ENCODE data around the gene SIX2. TPM values are rescaled to one million over a fixed set of nuclear protein-coding genes. Genes with fewer than 3 reads are reported as not detected.

SIX2 gene
- total RNA-seq, 2 experiments from 2014 or later = not detected

DNA sequence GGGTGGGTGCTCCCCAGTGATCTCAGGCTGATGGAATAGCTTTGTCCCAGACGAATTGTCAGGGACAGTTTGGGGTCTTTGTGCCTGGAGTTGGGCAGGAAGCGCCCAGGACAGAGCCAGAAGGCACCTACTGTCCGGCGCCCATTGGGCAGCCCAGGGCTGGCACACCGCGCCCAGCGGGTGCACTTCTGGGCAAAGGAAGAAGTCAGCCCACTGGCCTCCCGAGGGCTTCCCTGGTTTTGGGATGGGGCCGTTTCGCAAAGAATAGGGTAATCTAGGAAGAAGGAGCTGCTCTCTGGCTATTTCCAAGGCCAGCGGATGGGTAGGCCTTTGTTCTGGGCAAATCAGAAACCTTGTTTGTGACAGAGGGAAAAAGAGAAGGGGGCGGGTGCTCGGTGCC is 3.5 kb upstream of the SIX2 start:
- H3K4me1 Mint-ChIP-seq = peaks cover 8% of the 10 kb centered on the region
- DNase-seq (no peak), ATAC-seq (ENCODE audit: low read depth) (no peak)
- no peaks in the 10 kb centered on the region for H3K9me3 Mint-ChIP-seq
- no peak overlapping the region for H3K27ac Mint-ChIP-seq
- POLR2A ChIA-PET = interaction anchor here (0.6 kb wide), 1 partner anchor 136 kb away, joined by 3 read pairs; no protein-coding TSS in a partner anchor
- peaks cover 82% of the 10 kb centered on the region for H3K27me3 Mint-ChIP-seq
- H3K36me3 Mint-ChIP-seq = no peaks in the 10 kb centered on the region
- H3K4me3 Mint-ChIP-seq = peak overlapping the region; percentile 19

DNA sequence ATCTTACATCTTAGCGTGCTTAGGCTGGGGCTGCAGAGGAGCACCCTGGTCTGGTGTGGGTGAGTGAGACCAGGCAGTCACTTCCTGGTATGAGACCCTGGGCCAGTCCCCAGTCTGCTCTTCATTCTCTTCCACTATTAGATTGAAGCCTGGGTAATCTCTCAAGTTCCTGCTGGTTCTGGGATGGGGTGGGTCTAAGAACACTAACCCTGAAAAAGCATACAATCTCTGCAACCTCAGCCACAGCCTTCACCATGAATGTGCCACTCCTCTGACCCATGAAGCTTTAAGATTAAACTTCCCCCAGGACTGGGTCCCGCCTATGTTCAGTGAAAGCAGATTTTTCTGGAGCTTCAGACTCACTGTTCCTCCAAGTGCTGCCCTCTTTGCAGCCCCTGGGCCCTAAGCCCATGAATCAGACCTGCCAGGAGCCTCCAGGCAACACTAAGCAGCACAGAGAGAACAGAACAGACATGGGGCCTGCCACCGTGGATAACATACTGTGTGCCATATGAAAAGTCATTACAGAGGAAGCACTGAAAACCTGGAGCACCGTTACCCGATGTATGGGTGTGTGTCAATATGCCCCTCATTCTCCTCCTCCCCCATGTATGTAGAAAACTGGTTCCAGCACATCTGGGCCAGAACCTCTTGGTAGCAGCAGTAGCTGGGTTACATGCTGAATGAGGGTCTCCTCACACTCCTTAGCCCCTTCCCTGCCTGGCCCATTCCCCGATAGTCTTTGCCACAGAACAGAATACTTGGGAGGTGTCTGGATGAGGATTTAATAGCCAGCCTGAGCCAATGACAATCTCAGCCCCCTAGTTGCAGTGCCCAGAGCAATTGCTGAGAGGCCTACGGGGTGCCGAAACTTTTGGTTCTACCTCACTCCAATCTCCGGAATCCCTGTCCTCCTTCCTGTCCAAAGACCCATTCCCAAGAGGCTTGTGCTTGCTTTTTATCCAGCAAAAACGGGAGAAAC is 2.7 kb upstream of the SIX2 start:
- POLR2A ChIA-PET = no interaction called here
- Mint-ChIP-seq H3K4me1 (peaks cover 8% of the 10 kb centered on the region), H3K36me3 (no peaks in the 10 kb centered on the region), H3K9me3 (no peaks in the 10 kb centered on the region), H3K27me3 (peaks cover 85% of the 10 kb centered on the region), H3K4me3 (no peak overlapping the region), H3K27ac (no peak overlapping the region)
- DNase-seq (no peak), ATAC-seq (ENCODE audit: low read depth) (no peak)

DNA sequence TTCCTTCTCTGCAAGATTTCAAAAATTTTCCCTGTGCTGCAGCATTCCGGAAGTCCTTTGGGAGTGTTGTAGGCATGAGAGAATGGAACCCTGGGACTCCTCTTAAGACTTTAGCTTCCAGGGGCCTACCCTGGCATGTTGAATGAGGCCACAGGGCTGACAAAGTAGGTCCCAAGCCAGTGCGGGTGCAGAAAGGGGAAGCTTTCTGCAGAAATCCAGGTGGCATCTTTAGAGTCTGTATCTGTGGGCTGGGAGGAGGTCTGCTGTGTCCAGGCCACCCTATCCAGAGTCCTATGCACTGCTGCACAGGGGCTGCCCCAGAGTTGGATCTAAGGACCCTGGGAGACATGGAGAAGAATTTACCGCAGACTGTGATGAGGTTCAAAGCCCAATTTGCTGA is 1.9 kb upstream of the SIX2 start:
- POLR2A ChIA-PET = no interaction called here
- ATAC-seq (ENCODE audit: low read depth) (no peak), DNase-seq (no peak)
- peaks cover 84% of the 10 kb centered on the region for H3K27me3 Mint-ChIP-seq
- no peaks in the 10 kb centered on the region for H3K36me3 Mint-ChIP-seq
- H3K4me1 Mint-ChIP-seq = peaks cover 11% of the 10 kb centered on the region
- H3K27ac Mint-ChIP-seq = no peak overlapping the region
- H3K4me3 Mint-ChIP-seq = no peak overlapping the region
- no peaks in the 10 kb centered on the region for H3K9me3 Mint-ChIP-seq

DNA sequence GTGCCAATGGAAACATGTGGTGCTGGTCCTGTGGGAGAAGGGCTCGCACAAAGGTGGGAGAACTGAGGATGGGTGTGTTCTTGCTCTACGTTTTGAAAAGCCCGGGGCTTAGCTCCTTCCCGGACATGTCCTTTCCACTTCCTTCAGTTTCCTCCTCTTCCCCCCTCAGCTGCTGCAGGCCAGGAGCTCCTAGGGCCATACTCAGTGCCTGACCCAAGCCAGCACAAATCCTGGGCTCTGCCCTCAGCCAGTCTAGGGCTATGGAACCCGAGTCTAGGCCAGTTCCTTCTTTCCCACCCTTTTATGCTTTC is 1.4 kb upstream of the SIX2 start:
- Mint-ChIP-seq H3K4me1 (peaks cover 11% of the 10 kb centered on the region), H3K36me3 (no peaks in the 10 kb centered on the region), H3K9me3 (no peaks in the 10 kb centered on the region), H3K27ac (peak overlapping the region; percentile 38), H3K27me3 (peaks cover 83% of the 10 kb centered on the region), H3K4me3 (no peak overlapping the region)
- no peak for DNase-seq
- POLR2A ChIA-PET = no interaction called here
- ATAC-seq (ENCODE audit: low read depth) = no peak

DNA sequence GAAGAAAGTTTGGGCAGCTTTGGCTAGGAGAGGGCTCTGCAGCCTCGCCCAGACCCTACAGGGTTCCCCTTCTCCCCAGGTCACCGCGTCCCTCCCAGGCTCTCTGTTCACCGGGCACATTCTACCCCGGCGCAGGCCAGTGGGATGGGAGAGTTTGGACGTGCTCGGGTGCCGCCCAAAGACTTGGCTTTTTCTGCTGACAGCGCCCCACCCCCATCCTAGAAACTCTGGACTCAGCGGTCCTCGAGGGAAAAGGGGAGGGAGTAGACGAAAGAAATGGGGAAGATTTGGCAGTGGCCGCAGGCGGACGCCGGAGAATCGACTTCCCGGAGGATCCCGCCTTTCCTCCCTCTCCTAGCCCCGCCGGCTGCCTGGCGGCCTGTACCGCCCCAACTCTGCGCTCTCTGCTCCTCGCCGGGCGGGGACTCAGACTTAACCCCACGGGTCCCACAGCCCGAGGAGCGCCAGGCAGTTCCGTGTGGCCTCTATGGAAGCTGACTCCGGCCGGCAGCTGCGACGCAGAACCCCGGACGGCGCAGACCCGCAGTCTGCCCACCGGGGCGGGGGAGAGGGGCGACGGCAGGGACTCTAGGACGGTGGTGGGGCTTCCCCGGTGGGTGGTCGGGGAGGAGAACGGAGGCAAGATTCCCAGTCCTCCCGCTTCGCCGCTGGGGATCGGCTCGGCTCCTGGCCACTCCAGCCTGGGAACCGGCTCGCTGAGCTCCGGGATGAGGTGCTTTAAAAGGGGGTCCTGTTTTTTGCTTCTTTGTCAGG is 863 bp upstream of the SIX2 start:
- peak; percentile 34 for DNase-seq
- Mint-ChIP-seq H3K4me1 (peaks cover 14% of the 10 kb centered on the region), H3K36me3 (no peaks in the 10 kb centered on the region), H3K9me3 (no peaks in the 10 kb centered on the region), H3K27ac (peak overlapping the region; percentile 38), H3K27me3 (peaks cover 83% of the 10 kb centered on the region), H3K4me3 (peak overlapping the region; percentile 83)
- ATAC-seq (ENCODE audit: low read depth) = no peak
- POLR2A ChIA-PET = interaction anchor here (1.1 kb wide), 1 partner anchor 54 kb away, joined by 3 read pairs; no protein-coding TSS in a partner anchor

DNA sequence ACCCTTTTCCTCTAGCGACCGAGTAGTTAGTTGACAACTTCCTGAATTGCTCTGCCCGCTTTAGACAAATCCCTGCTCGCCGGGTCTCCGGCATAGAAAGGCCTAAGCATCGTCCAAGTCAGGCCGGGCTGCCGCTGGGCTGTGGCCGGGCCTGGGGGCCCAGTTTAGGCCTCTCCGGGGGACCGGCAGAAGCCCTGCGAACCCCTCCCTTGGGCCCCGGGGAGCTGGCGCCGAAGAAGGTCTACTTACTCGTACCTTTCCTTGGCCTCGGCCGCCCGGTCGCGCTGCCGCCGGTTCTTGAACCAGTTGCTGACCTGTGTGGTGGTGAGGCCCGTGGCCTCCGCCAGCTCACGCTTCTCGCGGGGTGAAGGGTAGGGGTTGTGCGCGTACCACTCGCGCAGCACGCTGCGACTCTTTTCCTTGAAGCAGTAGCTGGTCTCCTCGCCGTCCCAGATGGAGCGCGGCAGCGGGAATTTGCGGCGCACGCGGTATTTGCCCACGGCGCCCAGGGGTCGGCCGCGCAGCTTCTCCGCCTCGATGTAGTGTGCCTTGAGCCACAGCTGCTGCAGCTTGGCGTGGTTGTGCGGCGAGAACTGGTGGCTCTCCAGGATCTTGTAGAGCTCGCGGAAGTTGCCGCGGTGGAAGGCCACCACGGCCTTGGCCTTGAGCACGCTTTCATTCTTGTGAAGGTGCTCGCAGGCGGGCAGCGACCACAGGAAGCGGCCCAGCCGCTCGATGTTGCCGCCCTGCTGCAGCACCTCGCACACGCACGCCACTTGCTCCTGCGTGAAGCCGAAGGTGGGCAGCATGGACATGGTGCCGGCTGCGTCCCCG is 739 bp downstream of the SIX2 start:
- peak; percentile 59 for DNase-seq
- Mint-ChIP-seq H3K36me3 (no peaks in the 10 kb centered on the region), H3K4me1 (peaks cover 15% of the 10 kb centered on the region), H3K9me3 (no peaks in the 10 kb centered on the region), H3K27ac (no peak overlapping the region), H3K4me3 (peak overlapping the region; percentile 69), H3K27me3 (peaks cover 89% of the 10 kb centered on the region)
- POLR2A ChIA-PET = interaction anchor here (1.1 kb wide), 1 partner anchor 52 kb away, joined by 3 read pairs; no protein-coding TSS in a partner anchor
- ATAC-seq (ENCODE audit: low read depth) = peak; percentile 62

DNA sequence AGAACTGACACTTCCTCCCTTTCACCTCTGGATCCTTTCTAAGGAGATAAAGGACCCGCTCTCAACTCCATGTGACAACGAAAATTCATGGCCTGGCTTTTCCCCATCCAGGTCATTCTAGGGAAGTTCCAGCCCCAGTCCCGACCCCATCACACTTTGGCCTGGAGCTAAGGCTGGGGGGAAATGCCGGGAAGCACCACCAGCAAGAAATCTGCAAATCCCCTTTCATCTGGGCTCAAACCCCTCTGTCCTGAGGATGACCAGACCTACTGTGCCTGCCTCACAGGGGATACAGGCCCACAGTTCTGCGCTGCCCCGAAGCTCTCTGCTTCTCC is 1.3 kb downstream of the SIX2 start:
- peak overlapping the region; percentile 25 for H3K4me3 Mint-ChIP-seq
- H3K36me3 Mint-ChIP-seq = no peaks in the 10 kb centered on the region

DNA sequence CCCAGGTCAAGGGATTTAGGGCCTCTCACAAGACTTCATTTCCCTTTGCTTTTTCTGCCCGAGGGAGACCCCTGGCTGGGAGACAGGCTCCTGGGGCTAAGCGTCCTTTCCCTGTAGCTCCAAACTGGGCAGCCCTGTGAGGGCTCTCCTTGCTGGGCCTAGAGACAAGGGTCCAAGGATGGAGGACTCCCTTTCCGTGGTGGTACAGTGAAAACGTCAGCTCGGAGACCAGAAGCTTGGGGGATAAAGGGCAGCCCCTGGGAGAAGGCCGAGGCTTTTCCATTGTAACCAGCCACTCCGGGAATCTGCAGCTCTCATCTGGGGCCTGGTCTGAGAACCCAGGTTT is 2.3 kb downstream of the SIX2 start:
- Mint-ChIP-seq H3K4me1 (peaks cover 15% of the 10 kb centered on the region), H3K27me3 (peaks cover 90% of the 10 kb centered on the region), H3K36me3 (no peaks in the 10 kb centered on the region), H3K27ac (no peak overlapping the region), H3K4me3 (no peak overlapping the region), H3K9me3 (no peaks in the 10 kb centered on the region)
- DNase-seq (no peak), ATAC-seq (ENCODE audit: low read depth) (no peak)
- POLR2A ChIA-PET = no interaction called here

More for the DNA sequence above, 1.3 kb downstream of the SIX2 start:
- no peak for ATAC-seq (ENCODE audit: low read depth)
- peaks cover 94% of the 10 kb centered on the region for H3K27me3 Mint-ChIP-seq
- no peaks in the 10 kb centered on the region for H3K9me3 Mint-ChIP-seq
- H3K27ac Mint-ChIP-seq = no peak overlapping the region
- POLR2A ChIA-PET = no interaction called here
- H3K4me1 Mint-ChIP-seq = peaks cover 15% of the 10 kb centered on the region
- no peak for DNase-seq

DNA sequence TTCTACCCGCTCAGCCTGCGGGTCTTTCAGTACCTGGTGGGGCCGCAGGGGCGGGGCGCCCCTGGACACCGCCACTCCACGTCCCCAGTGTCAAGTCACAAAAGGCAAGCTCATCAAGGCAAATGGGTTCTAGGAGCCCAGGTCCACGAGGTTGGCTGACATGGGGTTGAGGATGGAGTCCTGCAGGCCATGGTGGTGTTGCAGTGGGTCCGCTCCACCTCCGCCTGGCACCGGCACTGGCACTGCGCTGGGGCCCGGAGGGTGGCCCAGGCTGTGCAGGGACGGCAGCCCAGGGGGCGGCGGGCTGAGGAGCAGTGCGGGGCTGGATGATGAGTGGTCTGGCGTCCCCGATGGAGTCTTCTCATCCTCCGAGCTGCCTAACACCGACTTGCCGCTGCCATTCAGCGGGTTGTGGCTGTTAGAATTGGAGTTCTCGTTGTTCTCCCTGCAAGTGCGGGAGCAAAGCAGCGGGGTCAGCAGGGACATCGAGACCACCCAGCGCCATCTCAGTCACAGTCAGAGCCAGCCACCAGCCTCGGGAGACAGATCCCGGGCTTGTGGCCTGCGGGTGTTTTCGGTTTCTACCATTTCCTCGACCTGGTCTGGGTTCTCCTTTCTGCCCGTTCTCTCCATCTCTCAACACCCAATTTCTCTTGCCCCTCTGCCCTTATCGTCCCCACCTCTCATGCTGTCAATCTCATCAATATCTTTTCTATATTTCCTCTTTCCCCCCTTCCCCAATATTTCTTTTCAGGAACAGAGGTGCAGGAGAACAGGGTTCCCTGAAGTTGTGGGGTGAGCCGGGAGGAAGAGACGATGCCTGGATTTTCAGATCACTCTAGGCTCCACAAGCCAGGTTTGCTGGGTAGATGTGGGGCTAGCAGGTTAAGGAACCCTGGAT is 3.0 kb downstream of the SIX2 start:
- Mint-ChIP-seq H3K27me3 (peaks cover 90% of the 10 kb centered on the region), H3K4me1 (peaks cover 15% of the 10 kb centered on the region), H3K27ac (no peak overlapping the region), H3K36me3 (no peaks in the 10 kb centered on the region), H3K9me3 (no peaks in the 10 kb centered on the region), H3K4me3 (peak overlapping the region; percentile 32)
- POLR2A ChIA-PET = no interaction called here
- DNase-seq (no peak), ATAC-seq (ENCODE audit: low read depth) (no peak)

DNA sequence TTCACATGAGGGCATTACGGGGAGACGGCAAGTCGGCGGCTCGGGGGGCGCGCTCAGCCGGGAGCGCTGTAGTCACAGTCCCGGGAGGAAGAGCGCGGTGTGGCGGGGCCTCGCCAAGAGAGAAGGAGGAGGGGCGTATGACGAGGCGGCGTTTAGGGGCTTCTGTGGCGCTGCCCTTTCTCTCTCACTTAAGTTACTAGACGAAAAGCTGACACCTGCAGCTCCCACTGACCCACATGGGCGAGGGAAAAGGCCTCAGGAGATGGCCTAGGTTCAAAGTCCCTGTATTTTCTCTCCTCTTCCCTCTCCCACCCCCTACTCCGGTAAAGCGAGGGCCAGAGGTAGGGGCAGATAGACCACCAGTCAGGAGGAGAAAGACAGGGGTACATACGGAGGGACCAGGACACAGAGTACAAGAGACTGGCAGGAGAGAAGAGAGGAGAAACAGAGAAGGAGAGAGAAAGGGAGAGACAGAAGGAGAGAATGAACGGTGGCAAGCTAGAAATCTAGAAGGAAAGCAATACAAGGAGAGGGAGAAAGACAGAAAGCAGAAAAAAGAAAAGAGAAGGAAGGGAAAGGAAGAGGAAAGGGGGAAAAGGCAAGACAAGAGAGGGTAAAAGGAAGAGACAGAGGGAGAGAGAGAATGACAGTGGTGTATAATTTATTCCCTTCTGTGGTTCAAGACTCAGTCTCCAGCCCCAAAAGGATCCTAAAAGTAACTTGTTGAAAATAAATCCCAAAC is 3.8 kb downstream of the SIX2 start:
- ATAC-seq (ENCODE audit: low read depth) = no peak
- no peak overlapping the region for H3K4me3 Mint-ChIP-seq
- peaks cover 89% of the 10 kb centered on the region for H3K27me3 Mint-ChIP-seq
- no peak overlapping the region for H3K27ac Mint-ChIP-seq
- POLR2A ChIA-PET = no interaction called here
- no peak for DNase-seq
- peaks cover 15% of the 10 kb centered on the region for H3K4me1 Mint-ChIP-seq
- no peaks in the 10 kb centered on the region for H3K9me3 Mint-ChIP-seq
- no peaks in the 10 kb centered on the region for H3K36me3 Mint-ChIP-seq

DNA sequence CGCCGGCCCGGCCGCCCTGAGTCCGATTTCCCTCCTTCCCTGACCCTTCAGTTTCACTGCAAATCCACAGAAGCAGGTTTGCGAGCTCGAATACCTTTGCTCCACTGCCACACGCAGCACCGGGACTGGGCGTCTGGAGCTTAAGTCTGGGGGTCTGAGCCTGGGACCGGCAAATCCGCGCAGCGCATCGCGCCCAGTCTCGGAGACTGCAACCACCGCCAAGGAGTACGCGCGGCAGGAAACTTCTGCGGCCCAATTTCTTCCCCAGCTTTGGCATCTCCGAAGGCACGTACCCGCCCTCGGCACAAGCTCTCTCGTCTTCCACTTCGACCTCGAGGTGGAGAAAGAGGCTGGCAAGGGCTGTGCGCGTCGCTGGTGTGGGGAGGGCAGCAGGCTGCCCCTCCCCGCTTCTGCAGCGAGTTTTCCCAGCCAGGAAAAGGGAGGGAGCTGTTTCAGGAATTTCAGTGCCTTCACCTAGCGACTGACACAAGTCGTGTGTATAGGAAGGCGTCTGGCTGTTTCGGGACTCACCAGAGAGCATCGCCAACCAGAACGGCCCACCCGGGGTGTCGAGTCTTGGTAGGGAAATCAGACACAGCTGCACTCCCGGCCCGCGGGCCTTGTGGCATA is 4.6 kb downstream of the SIX2 start:
- no peak overlapping the region for H3K27ac Mint-ChIP-seq
- H3K9me3 Mint-ChIP-seq = no peaks in the 10 kb centered on the region
- no peaks in the 10 kb centered on the region for H3K36me3 Mint-ChIP-seq
- peaks cover 89% of the 10 kb centered on the region for H3K27me3 Mint-ChIP-seq
- H3K4me3 Mint-ChIP-seq = peak overlapping the region; percentile 39
- peak; percentile 43 for DNase-seq
- ATAC-seq (ENCODE audit: low read depth) = no peak
- H3K4me1 Mint-ChIP-seq = peaks cover 15% of the 10 kb centered on the region
- POLR2A ChIA-PET = no interaction called here

All from activated naive CD8-positive, alpha-beta T cell treated with anti-CD3 and anti-CD28 coated beads, Interleukin-2, amount 10 ng/mL, durations not matched to agents 7 days and 5 days (primary cell).